ENCODE results near the gene SIRPB1. TPM values are rescaled to one million over a fixed set of nuclear protein-coding genes. Genes with fewer than 3 reads are reported as not detected.
"Not testable (repeated sequence)": the region's sequence is repeated elsewhere in the genome, so short reads cannot be mapped to it uniquely, and the experiment has no call there.

Gene SIRPB1
- total RNA-seq, 1 donor, result 0.90 TPM

DNA sequence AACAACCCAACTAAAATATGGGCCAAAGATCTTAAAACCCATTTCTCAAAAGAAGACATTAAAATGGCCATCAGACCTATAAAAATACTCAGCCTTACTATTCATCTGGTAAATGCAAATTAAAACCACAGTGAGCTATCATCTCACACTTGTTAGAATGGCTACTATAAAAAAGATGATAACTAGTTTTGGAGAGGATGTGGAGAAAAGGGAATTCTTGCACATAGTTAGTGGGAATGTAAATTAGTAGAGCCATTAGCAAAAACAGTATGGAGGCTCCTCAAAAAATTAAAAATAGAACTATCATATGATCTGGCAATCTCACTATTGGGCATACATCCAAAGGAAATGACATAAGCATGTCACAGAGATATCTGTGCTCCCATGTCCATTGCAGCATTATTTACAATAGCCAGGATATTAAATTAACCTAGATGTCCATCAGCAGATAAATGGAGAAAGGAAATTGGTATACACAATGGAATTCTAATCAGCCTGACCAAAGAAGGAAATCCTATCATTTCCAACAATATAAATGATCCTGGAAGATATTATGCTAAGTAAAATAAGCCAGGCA lies 2.9 kb downstream of the SIRPB1 start:
- no peak overlapping the region for H3K4me3 ChIP-seq (ENCODE audit: low read depth, low read length)
- DNase-seq (ENCODE audit: low read depth), result peak; percentile 47

DNA sequence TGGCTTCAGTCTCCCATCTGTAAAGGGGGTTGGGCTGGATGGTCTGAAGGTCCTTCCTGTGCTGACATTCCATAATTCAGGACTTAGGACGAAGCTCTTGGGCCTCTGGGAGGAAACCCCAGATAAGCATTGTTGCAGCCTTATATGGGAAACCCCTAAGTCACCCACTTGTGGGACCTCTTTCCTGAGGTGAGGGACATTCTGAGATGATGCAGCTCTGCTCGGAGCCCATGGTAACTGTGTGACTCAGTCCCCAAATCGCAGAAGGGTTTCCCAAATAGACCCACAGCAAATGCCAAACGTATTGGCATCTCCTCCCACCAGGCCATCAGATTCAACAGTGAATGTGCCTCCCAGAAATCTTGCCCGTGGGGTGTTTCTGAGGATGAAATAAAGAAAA lies 9.4 kb downstream of the SIRPB1 start:
- not testable (repeated sequence) for DNase-seq (ENCODE audit: low read depth); H3K4me3 ChIP-seq (ENCODE audit: low read depth, low read length)

More for the DNA sequence above, 2.9 kb downstream of the SIRPB1 start:
- TF ChIP-seq, protein P1, sequence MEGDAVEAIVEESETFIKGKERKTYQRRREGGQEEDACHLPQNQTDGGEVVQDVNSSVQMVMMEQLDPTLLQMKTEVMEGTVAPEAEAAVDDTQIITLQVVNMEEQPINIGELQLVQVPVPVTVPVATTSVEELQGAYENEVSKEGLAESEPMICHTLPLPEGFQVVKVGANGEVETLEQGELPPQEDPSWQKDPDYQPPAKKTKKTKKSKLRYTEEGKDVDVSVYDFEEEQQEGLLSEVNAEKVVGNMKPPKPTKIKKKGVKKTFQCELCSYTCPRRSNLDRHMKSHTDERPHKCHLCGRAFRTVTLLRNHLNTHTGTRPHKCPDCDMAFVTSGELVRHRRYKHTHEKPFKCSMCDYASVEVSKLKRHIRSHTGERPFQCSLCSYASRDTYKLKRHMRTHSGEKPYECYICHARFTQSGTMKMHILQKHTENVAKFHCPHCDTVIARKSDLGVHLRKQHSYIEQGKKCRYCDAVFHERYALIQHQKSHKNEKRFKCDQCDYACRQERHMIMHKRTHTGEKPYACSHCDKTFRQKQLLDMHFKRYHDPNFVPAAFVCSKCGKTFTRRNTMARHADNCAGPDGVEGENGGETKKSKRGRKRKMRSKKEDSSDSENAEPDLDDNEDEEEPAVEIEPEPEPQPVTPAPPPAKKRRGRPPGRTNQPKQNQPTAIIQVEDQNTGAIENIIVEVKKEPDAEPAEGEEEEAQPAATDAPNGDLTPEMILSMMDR (IDR thresholded peaks at IDR 0.05; ENCODE audit: insufficient read depth, low read length), result no peak

DNA sequence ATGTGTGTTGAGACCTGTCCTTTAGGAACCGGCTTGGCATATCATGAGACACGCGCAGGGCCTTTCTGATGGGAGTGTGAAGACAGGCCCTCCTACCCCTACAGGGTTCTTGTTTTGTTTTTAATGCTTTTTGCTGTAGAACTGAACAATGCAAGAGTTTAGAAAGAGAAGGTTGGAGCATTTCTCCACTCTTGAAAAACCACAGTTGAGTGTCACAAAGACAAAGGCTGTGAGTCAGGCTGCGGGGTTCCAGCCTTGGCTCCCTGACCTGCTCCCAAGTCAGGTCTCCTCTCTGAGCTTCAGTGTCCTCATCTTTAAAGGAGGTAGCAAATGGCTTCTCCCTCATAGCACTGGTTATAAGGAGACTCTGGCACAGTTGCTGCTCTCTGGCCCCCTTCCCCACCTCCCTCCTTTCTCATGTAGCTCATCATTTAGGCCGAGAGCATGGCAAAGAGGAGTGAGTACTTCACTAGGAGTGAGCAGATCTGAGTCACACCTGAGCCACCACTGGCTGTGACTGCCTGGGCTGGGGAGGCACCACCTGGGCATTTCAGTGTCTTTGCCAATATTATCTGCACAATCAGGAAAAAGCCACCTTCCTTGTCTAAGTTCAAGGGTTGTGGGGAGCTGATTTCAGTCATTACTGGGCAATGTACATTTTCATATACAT lies 11.0 kb downstream of the SIRPB1 start:
- H3K4me3 ChIP-seq (ENCODE audit: low read depth, low read length); DNase-seq (ENCODE audit: low read depth): not testable (repeated sequence)

DNA sequence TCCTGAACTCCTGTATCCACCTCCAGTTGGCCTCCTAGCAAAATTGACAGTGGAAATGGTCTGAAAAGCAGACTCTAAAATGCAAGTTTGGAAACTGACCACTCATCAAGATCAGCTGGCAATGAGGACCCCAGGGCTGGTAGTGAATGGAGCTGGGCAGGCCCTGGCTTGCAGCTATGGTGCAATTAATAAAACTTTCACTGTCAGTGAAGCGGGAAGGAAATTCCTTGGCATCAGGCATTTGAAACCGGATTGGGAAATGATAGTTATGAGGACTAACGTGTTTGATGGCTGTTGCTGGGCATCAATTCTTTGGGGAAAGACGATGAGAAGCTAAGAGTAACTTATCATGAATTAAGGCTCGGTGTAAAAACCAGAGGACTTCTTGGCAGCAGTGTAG lies 19.1 kb downstream of the SIRPB1 start:
- TF ChIP-seq, protein P1 (IDR thresholded peaks at IDR 0.05; ENCODE audit: insufficient read depth, low read length), result no peak
- DNase-seq (ENCODE audit: low read depth), result no peak
- no peak overlapping the region for H3K4me3 ChIP-seq (ENCODE audit: low read depth, low read length)

DNA sequence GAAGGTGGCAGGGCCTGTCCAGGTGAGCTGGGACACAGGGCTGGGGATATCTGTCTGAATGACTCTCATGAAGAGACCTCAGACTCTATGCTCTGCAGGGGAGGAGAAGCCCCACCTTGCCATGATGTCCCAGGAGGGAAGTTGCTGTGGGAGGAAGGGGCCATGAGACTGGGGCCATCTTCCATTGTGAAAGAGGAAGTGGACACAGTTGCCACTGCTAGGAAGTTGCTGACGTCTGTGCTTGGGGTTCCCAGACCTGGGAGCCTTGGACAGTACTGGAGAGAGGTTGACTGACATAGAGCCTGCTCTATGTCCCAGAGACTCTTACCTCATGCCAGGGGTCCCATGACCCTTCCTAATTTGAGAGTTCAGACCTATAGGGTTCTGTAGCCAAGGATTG lies 24.5 kb downstream of the SIRPB1 start:
- TF ChIP-seq, protein P1 (IDR thresholded peaks at IDR 0.05; ENCODE audit: insufficient read depth, low read length), result no peak
- DNase-seq (ENCODE audit: low read depth), result no peak
- H3K4me3 ChIP-seq (ENCODE audit: low read depth, low read length), result no peak overlapping the region

DNA sequence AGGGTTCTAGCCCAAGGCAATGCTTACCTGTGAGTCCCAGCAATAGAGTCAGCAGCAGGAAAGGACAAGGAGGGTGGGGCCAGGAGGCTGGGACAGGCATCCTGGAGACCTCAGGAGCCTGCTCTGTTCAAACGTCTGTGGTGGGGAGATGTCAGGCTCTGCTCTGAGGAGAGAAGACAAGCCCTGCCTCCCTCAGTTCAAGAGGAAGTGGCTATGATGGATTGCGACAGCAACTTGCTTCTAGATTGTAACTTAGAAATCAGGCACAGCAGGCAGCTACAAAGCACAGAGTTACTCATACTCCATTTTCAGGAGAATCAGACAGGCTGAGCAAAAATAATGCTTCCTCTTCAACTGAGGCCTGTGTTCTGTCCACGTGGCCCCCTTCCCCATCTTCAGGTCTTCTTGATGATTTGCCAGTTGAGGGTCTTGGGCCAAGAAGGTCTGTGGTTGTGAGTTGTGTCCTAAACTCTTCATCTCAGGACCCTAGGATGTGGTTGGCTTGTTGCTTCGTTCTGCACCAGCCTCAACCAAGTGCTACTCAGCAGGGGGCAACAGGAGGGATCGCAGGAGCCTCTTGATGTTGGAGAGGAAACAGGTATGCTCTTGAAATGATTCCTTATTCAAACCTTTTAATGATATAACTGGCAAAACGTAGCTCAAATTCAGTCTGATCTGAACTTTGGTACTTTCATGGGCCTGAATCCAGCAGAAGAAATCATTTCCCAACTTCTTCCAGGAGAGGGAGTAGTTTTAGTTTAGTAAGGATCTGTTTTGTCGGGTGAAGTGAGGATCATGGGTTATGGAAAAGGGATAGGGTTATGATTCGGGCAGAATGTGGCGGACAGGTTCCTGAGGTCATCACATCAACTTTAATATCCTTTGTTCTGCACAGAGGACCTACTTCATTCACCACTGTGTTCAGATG lies 31.0 kb downstream of the SIRPB1 start:
- H3K4me3 ChIP-seq (ENCODE audit: low read depth, low read length), result no peak overlapping the region

DNA sequence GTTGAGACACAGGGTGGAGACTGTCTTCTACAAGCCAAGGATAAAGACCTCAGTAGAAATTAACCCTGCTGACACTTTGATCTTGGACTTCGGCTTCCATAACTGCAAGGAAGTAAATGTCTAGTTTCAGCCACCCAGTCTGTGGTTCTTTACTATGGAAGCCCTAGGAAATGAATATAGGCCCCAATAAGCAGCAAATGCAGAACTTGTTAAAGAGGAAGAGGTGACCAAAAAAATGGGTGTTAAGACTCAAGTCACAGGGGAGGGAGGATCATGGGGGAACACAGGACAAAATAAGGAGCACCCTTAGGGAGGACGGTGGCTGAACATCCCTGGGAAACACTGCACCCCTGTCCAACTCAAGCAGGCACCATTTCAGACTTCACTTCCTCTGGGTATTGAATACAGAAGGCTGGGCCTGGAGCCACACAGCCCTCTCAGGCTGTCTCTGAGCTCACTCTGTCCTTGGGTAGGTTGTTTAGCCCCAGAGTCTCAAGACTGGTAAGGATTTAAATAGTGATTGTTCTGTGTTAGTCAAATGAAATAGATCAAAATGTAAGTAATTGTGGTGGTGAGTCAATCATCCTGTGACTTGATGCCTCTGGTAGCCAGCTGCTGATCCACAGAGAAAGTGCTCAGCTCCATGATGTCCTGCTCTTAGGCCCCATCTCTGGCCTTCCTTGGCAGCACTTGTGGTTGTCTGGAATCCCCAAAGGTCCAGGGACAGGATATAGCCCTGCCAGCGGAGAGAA lies 31.9 kb downstream of the SIRPB1 start:
- H3K4me3 ChIP-seq (ENCODE audit: low read depth, low read length), result no peak overlapping the region
- TF ChIP-seq, protein P1 (IDR thresholded peaks at IDR 0.05; ENCODE audit: insufficient read depth, low read length), result no peak
- no peak for DNase-seq (ENCODE audit: low read depth)

More for the DNA sequence above, 31.0 kb downstream of the SIRPB1 start:
- DNase-seq (ENCODE audit: low read depth), result no peak
- TF ChIP-seq, protein P1 (IDR thresholded peaks at IDR 0.05; ENCODE audit: insufficient read depth, low read length), result no peak
